Spleen (tissue), 11 donors: Measurements from ENCODE around the gene NFIA. TPM values are rescaled to one million over a fixed set of nuclear protein-coding genes. Genes with fewer than 3 reads are reported as not detected.

Experiments used
- DNase-seq: peaks from one replicate; pipeline ENCODE4 v3.0.0-alpha.2; 2020
- H3K27ac ChIP-seq, 8 donors: fragments of 200-600 bp; sonication (generic) in 7 of 8; 1 replicate in 4 of 8; 2 replicates in 4 of 8; pipeline versions ENCODE4 v1.5.0 to v1.8.0; 2016 to 2021; ENCODE audit warnings: inconsistent platforms in 4 of 8, mild to moderate bottlenecking in 4 of 8, moderate library complexity in 1 of 8
- H3K27me3 ChIP-seq, 7 donors: fragments of 200-600 bp; sonication (generic) in 6 of 7; replicated peaks in 1 of 7; 1 replicate in 4 of 7; 2 replicates in 3 of 7; pipeline versions ENCODE4 v1.5.0 to v1.8.0; 2016 to 2021; ENCODE audit warnings: inconsistent platforms in 3 of 7, mild to moderate bottlenecking in 1 of 7
- H3K36me3 ChIP-seq, 6 donors: fragments of 200-600 bp; sonication (generic) in 5 of 6; 1 replicate in 4 of 6; 2 replicates in 2 of 6; pipeline versions ENCODE4 v1.5.0 to v1.8.0; 2016 to 2021; ENCODE audit warnings: inconsistent platforms in 2 of 6
- H3K4me1 ChIP-seq, 6 donors: fragments of 200-600 bp; sonication (generic) in 5 of 6; 1 replicate in 3 of 6; 2 replicates in 3 of 6; pipeline versions ENCODE4 v1.5.0 to v1.8.0; 2016 to 2021; ENCODE audit warnings: inconsistent platforms in 3 of 6
- H3K4me3 ChIP-seq, 8 donors: fragments of 200-600 bp; sonication (generic) in 7 of 8; 1 replicate in 4 of 8; 2 replicates in 4 of 8; pipeline versions ENCODE4 v1.5.0 to v1.8.0; 2016 to 2021; ENCODE audit warnings: inconsistent platforms in 4 of 8, mild to moderate bottlenecking in 4 of 8, moderate library complexity in 2 of 8
- H3K9me3 ChIP-seq, 8 donors: fragments of 200-600 bp; sonication (generic) in 7 of 8; 1 replicate in 4 of 8; 2 replicates in 4 of 8; pipeline versions ENCODE4 v1.5.0 to v1.8.0; 2016 to 2021; ENCODE audit warnings: inconsistent platforms in 4 of 8
- CTCF ChIP-seq, 11 experiments: fragments of 200-600 bp in 7 of 11; fragments of 450-650 bp in 4 of 11; sonication (generic) in 4 of 11; IDR thresholded peaks in 8 of 11; conservative IDR thresholded peaks in 3 of 11; 1 replicate in 7 of 11; 2 replicates in 4 of 11; pipeline versions ENCODE4 v1.4.0 to v1.8.0; 2016 to 2021; ENCODE audit warnings: antibody characterized with exemption in 11 of 11, inconsistent platforms in 4 of 11, mild to moderate bottlenecking in 1 of 11
- POLR2A ChIP-seq, 3 donors: fragments of 450-650 bp; IDR thresholded peaks; one replicate each; pipeline ENCODE4 v1.5.1; 2017; ENCODE audit warnings: antibody characterized with exemption in 3 of 3, mild to moderate bottlenecking in 1 of 3
- POLR2AphosphoS5 ChIP-seq, 3 donors: sonication (generic); formaldehyde crosslinking; IDR thresholded peaks; one replicate each; pipeline ENCODE4 v1.5.1; 2017; ENCODE audit warnings: antibody characterized with exemption in 3 of 3
- WGBS, 5 donors: extraction: QIAGEN DNeasy Blood & Tissue Kit in 3 of 5; methylation state at CpG; one replicate each; pipeline versions ENCODE4 v1.1.5 to v1.1.7; 2013 to 2018; 5-methylcytosine and 5-hydroxymethylcytosine counted together
- intact Hi-C: fragments of 100-400 bp; cut with DNase I; formaldehyde crosslinking; loops from one replicate; pipeline ENCODE4 v1.15.0; 2023; ENCODE audit warnings: low total_unique reads
- polyA plus RNA-seq, 3 donors: library from polyadenylated mRNA; stranded (reverse); fragments of 200-250 nt; gene quantifications; one replicate each; pipeline ENCODE4 v1.2.1, GENCODE V29; 2013
- total RNA-seq, 7 donors: library from RNA; depleted of rRNA in 3 of 7; stranded (reverse); fragments of >200 nt in 3 of 7; fragmentation: NEBNext Ultra II Directional in 4 of 7; extraction: Animal tissue kit (Norgen Biotek cat#: 25700) in 4 of 7; gene quantifications; one replicate each; pipeline versions ENCODE4 v1.1.0 to v1.2.1, GENCODE V29; 2016 to 2021
- donor health status: healthy with polysubstance abuse.
- donor health status: DM: no; HTN: no; CAD: no; lungs with moderate emphysema.
- donor health status: DM: no; HTN: no; CAD: no.
- donor health status: Bipolar disorder and iron deficiency.
- donor health status: healthy.
- donor health status: DM: no; HTN: no; CAD: no.
- donor health status: DM: yes; HTN: yes; CAD: no.

NFIA gene
- total and polyA plus RNA-seq, 10 donors = 3.1 to 76.8 (median 35.5) TPM

- intact Hi-C loops = no loop called here
- 67 to 75% (median 73%) methylated on average over 5 of the region's 5 CpGs for WGBS, 5 donors
These were observed 38.0 kb downstream of the NFIA start for GRCh38 chr1:61120246-61120840.

GRCh38 chr1:61120998-61121397 is 38.6 kb downstream of the NFIA start:
- Histone ChIP-seq H3K36me3 (no peaks in the 10 kb centered on the region), H3K9me3 (no peaks in the 10 kb centered on the region), H3K4me3 (peak overlapping the region in 1 of 8 donors; percentile 16), H3K4me1 (peaks cover 8 to 63% (median 15%) of the 10 kb centered on the region in 6 donors), H3K27ac (peak overlapping the region in 5 of 8 donors; percentile 15 to 64 (median 41)), H3K27me3 (no peaks in the 10 kb centered on the region)
- no peak for DNase-seq
- WGBS, 5 donors = 55 to 81% (median 64%) methylated on average over 2 of the region's 2 CpGs
- TF ChIP-seq CTCF (IDR thresholded peaks at IDR 0.05 in 8 of 11, conservative IDR thresholded peaks at IDR 0.05 in 3 of 11) = no peak
- no peak for TF ChIP-seq POLR2AphosphoS5 (IDR thresholded peaks at IDR 0.05)
- TF ChIP-seq POLR2A (IDR thresholded peaks at IDR 0.05) = no peak
- intact Hi-C loops = no loop called here

More at GRCh38 chr1:61120246-61120840, 38.0 kb downstream of the NFIA start:
- peak overlapping the region in 2 of 8 donors; percentile 9 to 16 for H3K4me3 ChIP-seq
- H3K4me1 ChIP-seq = peaks cover 8 to 69% (median 15%) of the 10 kb centered on the region in 6 donors
- H3K27ac ChIP-seq = peak overlapping the region in 4 of 8 donors; percentile 15 to 64 (median 42)
- H3K36me3 ChIP-seq = no peaks in the 10 kb centered on the region
- H3K9me3 ChIP-seq = no peaks in the 10 kb centered on the region
- TF ChIP-seq POLR2AphosphoS5 (IDR thresholded peaks at IDR 0.05) = no peak
- no peak for TF ChIP-seq CTCF (IDR thresholded peaks at IDR 0.05 in 8 of 11, conservative IDR thresholded peaks at IDR 0.05 in 3 of 11)
- TF ChIP-seq POLR2A (IDR thresholded peaks at IDR 0.05) = no peak
- H3K27me3 ChIP-seq = no peaks in the 10 kb centered on the region
- no peak for DNase-seq

- Histone ChIP-seq H3K27ac (peak overlapping the region in 4 of 8 donors; percentile 33 to 64 (median 46)), H3K9me3 (no peaks in the 10 kb centered on the region), H3K36me3 (no peaks in the 10 kb centered on the region), H3K4me3 (no peak overlapping the region), H3K27me3 (no peaks in the 10 kb centered on the region), H3K4me1 (peaks cover 6 to 57% (median 13%) of the 10 kb centered on the region in 6 donors)
- DNase-seq = no peak
- intact Hi-C loops = no loop called here
- TF ChIP-seq POLR2A (IDR thresholded peaks at IDR 0.05) (no peak), POLR2AphosphoS5 (IDR thresholded peaks at IDR 0.05) (no peak), CTCF (IDR thresholded peaks at IDR 0.05 in 8 of 11, conservative IDR thresholded peaks at IDR 0.05 in 3 of 11) (no peak)
These were observed 39.3 kb downstream of the NFIA start for GRCh38 chr1:61121631-61122030.

GRCh38 chr1:61122389-61122788 is 40.0 kb downstream of the NFIA start:
- no peaks in the 10 kb centered on the region for H3K27me3 ChIP-seq
- no peaks in the 10 kb centered on the region for H3K9me3 ChIP-seq
- TF ChIP-seq POLR2AphosphoS5 (IDR thresholded peaks at IDR 0.05) (no peak), CTCF (IDR thresholded peaks at IDR 0.05 in 8 of 11, conservative IDR thresholded peaks at IDR 0.05 in 3 of 11) (no peak), POLR2A (IDR thresholded peaks at IDR 0.05) (no peak)
- WGBS, 5 donors = 93 to 97% (median 96%) methylated on average over 2 of the region's 2 CpGs
- H3K36me3 ChIP-seq = no peaks in the 10 kb centered on the region
- intact Hi-C loops = no loop called here
- peaks cover 6 to 51% (median 11%) of the 10 kb centered on the region in 6 donors for H3K4me1 ChIP-seq
- no peak for DNase-seq
- no peak overlapping the region for H3K27ac ChIP-seq
- no peak overlapping the region for H3K4me3 ChIP-seq
